ENCODE results near the gene FGFR1OP2.
"Not testable (repeated sequence)": the region's sequence is repeated elsewhere in the genome, so short reads cannot be mapped to it uniquely, and the experiment has no call there.

The FGFR1OP2 gene

GRCh38 chr12:26940516-26941214, 2.4 kb downstream of the FGFR1OP2 start:
- DNase-seq (ENCODE audit: low read depth in 1 of 2, low spot score in 1 of 2) = no peak

GRCh38 chr12:26941215-26941594, 2.9 kb downstream of the FGFR1OP2 start:
- DNase-seq (ENCODE audit: low read depth in 1 of 2, low spot score in 1 of 2) = no peak

- no peak for DNase-seq (ENCODE audit: low read depth in 1 of 2, low spot score in 1 of 2)
These were observed 10.0 kb downstream of the FGFR1OP2 start for GRCh38 chr12:26948309-26948708.

- no peak for DNase-seq (ENCODE audit: low read depth in 1 of 2, low spot score in 1 of 2)
These were observed 15.2 kb downstream of the FGFR1OP2 start for GRCh38 chr12:26953447-26953846.

- no peak for DNase-seq (ENCODE audit: low read depth in 1 of 2, low spot score in 1 of 2)
These were observed 15.8 kb downstream of the FGFR1OP2 start for GRCh38 chr12:26954027-26954426.

GRCh38 chr12:26961391-26961790, 23.1 kb downstream of the FGFR1OP2 start:
- DNase-seq (ENCODE audit: low read depth in 1 of 2, low spot score in 1 of 2) = not testable (repeated sequence)

- no peak for DNase-seq (ENCODE audit: low read depth in 1 of 2, low spot score in 1 of 2)
These were observed 23.5 kb downstream of the FGFR1OP2 start for GRCh38 chr12:26961803-26962202.

- no peak for DNase-seq (ENCODE audit: low read depth in 1 of 2, low spot score in 1 of 2)
These were observed 25.1 kb downstream of the FGFR1OP2 start for GRCh38 chr12:26963413-26963812.

GRCh38 chr12:26966842-26967241, 28.6 kb downstream of the FGFR1OP2 start:
- DNase-seq (ENCODE audit: low read depth in 1 of 2, low spot score in 1 of 2) = no peak

GRCh38 chr12:26970136-26970535, 31.9 kb downstream of the FGFR1OP2 start:
- no peak for DNase-seq (ENCODE audit: low read depth in 1 of 2, low spot score in 1 of 2)

- peak in 1 of 2 donors; percentile 43 for DNase-seq (ENCODE audit: low read depth in 1 of 2, low spot score in 1 of 2)
These were observed 33.7 kb downstream of the FGFR1OP2 start for GRCh38 chr12:26971963-26972362.

- DNase-seq (ENCODE audit: low read depth in 1 of 2, low spot score in 1 of 2) = no peak
These were observed 38.4 kb downstream of the FGFR1OP2 start for GRCh38 chr12:26976687-26977086.

GRCh38 chr12:26978801-26979200, 40.5 kb downstream of the FGFR1OP2 start:
- DNase-seq (ENCODE audit: low read depth in 1 of 2, low spot score in 1 of 2) = no peak

GRCh38 chr12:26979733-26980132, 41.5 kb downstream of the FGFR1OP2 start:
- no peak for DNase-seq (ENCODE audit: low read depth in 1 of 2, low spot score in 1 of 2)

GRCh38 chr12:26982866-26983265, 44.6 kb downstream of the FGFR1OP2 start:
- no peak for DNase-seq (ENCODE audit: low read depth in 1 of 2, low spot score in 1 of 2)

- no peak for DNase-seq (ENCODE audit: low read depth in 1 of 2, low spot score in 1 of 2)
These were observed 49.6 kb downstream of the FGFR1OP2 start for GRCh38 chr12:26987634-26988424.

- DNase-seq (ENCODE audit: low read depth in 1 of 2, low spot score in 1 of 2) = no peak
These were observed 50.4 kb downstream of the FGFR1OP2 start for GRCh38 chr12:26988703-26989102.

- no peak for DNase-seq (ENCODE audit: low read depth in 1 of 2, low spot score in 1 of 2)
These were observed 51.6 kb downstream of the FGFR1OP2 start for GRCh38 chr12:26989873-26990272.

GRCh38 chr12:26991826-26992225, 53.6 kb downstream of the FGFR1OP2 start:
- no peak for DNase-seq (ENCODE audit: low read depth in 1 of 2, low spot score in 1 of 2)

- no peak for DNase-seq (ENCODE audit: low read depth in 1 of 2, low spot score in 1 of 2)
These were observed 55.8 kb downstream of the FGFR1OP2 start for GRCh38 chr12:26994109-26994508.

GRCh38 chr12:26995706-26996105, 57.4 kb downstream of the FGFR1OP2 start:
- DNase-seq (ENCODE audit: low read depth in 1 of 2, low spot score in 1 of 2) = no peak

- DNase-seq (ENCODE audit: low read depth in 1 of 2, low spot score in 1 of 2) = no peak
These were observed 58.7 kb downstream of the FGFR1OP2 start for GRCh38 chr12:26997003-26997402.

- DNase-seq (ENCODE audit: low read depth in 1 of 2, low spot score in 1 of 2) = no peak
These were observed 62.7 kb downstream of the FGFR1OP2 start for GRCh38 chr12:27000961-27001360.

All from activated T-helper 1 cell treated with anti-CD3 and anti-CD28 coated beads, Interleukin-2, amount 50 U/mL, for 16 hours (primary cell).